IMR-90 (cell line): Measurements from ENCODE around the gene F13A1. TPM values are rescaled to one million over a fixed set of nuclear protein-coding genes. Genes with fewer than 3 reads are reported as not detected.

ENCODE experiments used
- ATAC-seq: fragments of 200-7000 bp; cut with Tn5 transposase; 2 replicates; pipeline ENCODE4 v1.9.1; 2020; ENCODE audit warnings: low read depth, mild to moderate bottlenecking, moderate library complexity
- BruUV-seq: library from RNA; stranded (reverse); fragments of 400-500 nt; replicated peaks from 2 replicates; lab custom pipeline; 2021; lab: Mats Ljungman, UMichigan
- CTCF ChIA-PET: fragments of 300-600 bp; formaldehyde crosslinking; extraction: SDS; loops from one replicate; lab custom pipeline; 2021; ENCODE audit warnings: antibody characterized with exemption; lab: Yijun Ruan, JAX
- POLR2A ChIA-PET: fragments of 300-600 bp; sonication (Branson Sonifier 250); formaldehyde crosslinking; loops from one replicate; lab custom pipeline; 2022; ENCODE audit warnings: antibody characterized with exemption; ENCODE audit not compliant: unreplicated experiment; lab: Charles Lee
- DNase-seq: peaks from one replicate; pipeline ENCODE4 v3.0.0; 2013
- H2AFZ ChIP-seq: replicated peaks from 2 replicates; pipeline ENCODE3; 2013; ENCODE audit warnings: low read length, mild to moderate bottlenecking; ENCODE audit not compliant: poor library complexity
- H2AK5ac ChIP-seq: 2 replicates; pipeline ENCODE4 v1.6.1; 2013; ENCODE audit warnings: low read depth, low read length, inconsistent platforms
- H2AK9ac ChIP-seq: replicated peaks from 2 replicates; pipeline ENCODE3; 2013; ENCODE audit warnings: mild to moderate bottlenecking, low read depth, low read length, moderate library complexity; ENCODE audit not compliant: poor library complexity
- H2BK120ac ChIP-seq: 2 replicates; pipeline ENCODE4 v1.6.1; 2013; ENCODE audit warnings: low read depth, low read length, inconsistent platforms
- H2BK15ac ChIP-seq: 3 replicates; pipeline ENCODE4 v1.6.1; 2013; ENCODE audit warnings: low read depth, low read length, inconsistent platforms
- H2BK20ac ChIP-seq: 2 replicates; pipeline ENCODE4 v1.6.1; 2013; ENCODE audit warnings: low read depth, mild to moderate bottlenecking, inconsistent platforms, low read length, moderate library complexity
- H2BK5ac ChIP-seq: 2 replicates; pipeline ENCODE4 v1.6.1; 2013; ENCODE audit warnings: mild to moderate bottlenecking, low read depth, low read length, inconsistent platforms; ENCODE audit not compliant: poor library complexity, severe bottlenecking
- H3K14ac ChIP-seq: replicated peaks from 2 replicates; pipeline ENCODE4 v1.6.1; 2013; ENCODE audit warnings: low read depth, low read length, inconsistent platforms
- H3K18ac ChIP-seq: 2 replicates; pipeline ENCODE4 v1.6.1; 2013; ENCODE audit warnings: low read depth, low read length, control low read depth
- H3K23ac ChIP-seq: 2 replicates; pipeline ENCODE4 v1.6.1; 2013; ENCODE audit warnings: low read depth, low read length, inconsistent platforms
- H3K27ac ChIP-seq: 2 replicates; pipeline ENCODE4 v1.5.1; 2013; ENCODE audit warnings: mild to moderate bottlenecking, control low read depth, low read length; ENCODE audit not compliant: insufficient read depth
- H3K27me3 ChIP-seq: 2 replicates; pipeline ENCODE4 v1.6.1; 2013; ENCODE audit warnings: low read length; ENCODE audit not compliant: control insufficient read depth, insufficient read depth
- H3K36me3 ChIP-seq: 2 replicates; pipeline ENCODE4 v1.6.1; 2013; ENCODE audit warnings: low read length, mixed read lengths; ENCODE audit not compliant: control insufficient read depth, insufficient read depth
- H3K4ac ChIP-seq: 2 replicates; pipeline ENCODE4 v1.6.1; 2013; ENCODE audit warnings: low read depth, low read length, inconsistent platforms
- H3K4me1 ChIP-seq: 2 replicates; pipeline ENCODE4 v1.6.1; 2013; ENCODE audit warnings: low read length, mixed read lengths; ENCODE audit not compliant: control insufficient read depth, insufficient read depth
- H3K4me2 ChIP-seq: 2 replicates; pipeline ENCODE4 v1.6.1; 2013; ENCODE audit warnings: low read depth, mild to moderate bottlenecking, control low read depth, low read length, moderate library complexity
- H3K4me3 ChIP-seq: 2 replicates; pipeline ENCODE4 v1.5.1; 2013; ENCODE audit warnings: low read depth, mild to moderate bottlenecking, control low read depth, low read length, moderate library complexity; ENCODE audit not compliant: insufficient read depth
- H3K56ac ChIP-seq: 2 replicates; pipeline ENCODE4 v1.6.1; 2013; ENCODE audit warnings: low read length, inconsistent platforms; ENCODE audit not compliant: insufficient read depth; ENCODE audit errors: extremely low read depth
- H3K79me1 ChIP-seq, 2 experiments: 2 replicates each; pipeline ENCODE4 v1.6.1; 2013; ENCODE audit warnings: low read length in 2 of 2, inconsistent platforms in 1 of 2, low read depth in 1 of 2
- H3K9ac ChIP-seq: 2 replicates; pipeline ENCODE4 v1.6.1; 2013; ENCODE audit warnings: low read depth, low read length, control low read depth
- H3K9me1 ChIP-seq: 2 replicates; pipeline ENCODE4 v1.6.1; 2013; ENCODE audit warnings: low read length, inconsistent platforms; ENCODE audit not compliant: insufficient read depth
- H3K9me3 ChIP-seq: 2 replicates; pipeline ENCODE4 v1.6.1; 2013; ENCODE audit warnings: low read length; ENCODE audit not compliant: control insufficient read depth, insufficient read depth
- H4K20me1 ChIP-seq: 2 replicates; pipeline ENCODE4 v1.6.1; 2013; ENCODE audit warnings: low read length, inconsistent platforms; ENCODE audit not compliant: insufficient read depth
- H4K5ac ChIP-seq: 2 replicates; pipeline ENCODE4 v1.6.1; 2013; ENCODE audit warnings: mild to moderate bottlenecking, low read depth, low read length, control low read depth
- H4K8ac ChIP-seq, 2 experiments: 2 replicates each; pipeline ENCODE4 v1.6.1; 2013; ENCODE audit warnings: low read depth in 2 of 2, low read length in 2 of 2, control low read depth in 1 of 2, inconsistent platforms in 1 of 2
- H4K91ac ChIP-seq: 2 replicates; pipeline ENCODE4 v1.6.1; 2013; ENCODE audit warnings: low read depth, low read length, inconsistent platforms; ENCODE audit not compliant: insufficient read depth
- BHLHE40 ChIP-seq: fragments of 150-350 bp; IDR thresholded peaks from 2 replicates; pipeline ENCODE4 v1.6.1; 2016; ENCODE audit warnings: mild to moderate bottlenecking, low read depth, low read length
- CEBPB ChIP-seq: IDR thresholded peaks from 2 replicates; pipeline ENCODE4 v1.6.1; 2012; ENCODE audit warnings: low read depth, low read length, improper control_type of control experiment
- CHD1 ChIP-seq: IDR thresholded peaks from 2 replicates; pipeline ENCODE4 v1.6.1; 2012; ENCODE audit warnings: low read depth, low read length, improper control_type of control experiment
- ELK1 ChIP-seq: fragments of 150-350 bp; IDR thresholded peaks from 2 replicates; pipeline ENCODE4 v1.6.1; 2016; ENCODE audit warnings: low read depth, mild to moderate bottlenecking, low read length, moderate library complexity, borderline replicate concordance
- MAZ ChIP-seq: IDR thresholded peaks from 2 replicates; pipeline ENCODE4 v1.6.1; 2012; ENCODE audit warnings: low read depth, mild to moderate bottlenecking, low read length, improper control_type of control experiment, moderate library complexity, borderline replicate concordance
- MXI1 ChIP-seq: IDR thresholded peaks from 2 replicates; pipeline ENCODE4 v1.6.1; 2012; ENCODE audit warnings: low read depth, mild to moderate bottlenecking, low read length, moderate library complexity, borderline replicate concordance
- NFE2L2 ChIP-seq: fragments of 150-350 bp; IDR thresholded peaks from 2 replicates; pipeline ENCODE4 v1.6.1; 2016; ENCODE audit warnings: low read depth, mild to moderate bottlenecking, low read length
- POLR2A ChIP-seq: IDR thresholded peaks from 2 replicates; pipeline ENCODE4 v1.6.1; 2012; ENCODE audit warnings: mild to moderate bottlenecking, low read depth, low read length
- RAD21 ChIP-seq: IDR thresholded peaks from 2 replicates; pipeline ENCODE4 v1.6.1; 2012; ENCODE audit warnings: low read length, improper control_type of control experiment
- RCOR1 ChIP-seq: IDR thresholded peaks from 2 replicates; pipeline ENCODE4 v1.6.1; 2012; ENCODE audit warnings: mild to moderate bottlenecking, low read length, improper control_type of control experiment; ENCODE audit not compliant: insufficient replicate concordance
- RFX5 ChIP-seq: IDR thresholded peaks from 2 replicates; pipeline ENCODE4 v1.8.0; 2012; ENCODE audit warnings: low read depth, mild to moderate bottlenecking, low read length, moderate library complexity
- SMC3 ChIP-seq: fragments of 150-350 bp; IDR thresholded peaks from 2 replicates; pipeline ENCODE4 v1.6.1; 2016; ENCODE audit warnings: low read depth, mild to moderate bottlenecking, antibody characterized with exemption, low read length, moderate library complexity
- WGBS, 2 experiments: methylation state at CpG; one replicate each; pipeline versions ENCODE4 v1.1.5 to v1.1.7; 2013; ENCODE audit warnings: missing lambda C conversion rate in 2 of 2; ENCODE audit not compliant: insufficient read length in 1 of 2; ENCODE audit errors: extremely low coverage in 2 of 2; 5-methylcytosine and 5-hydroxymethylcytosine counted together
- dilution Hi-C: fragments of 300-500 bp; cut with HindIII; formaldehyde crosslinking; loops from one replicate; pipeline ENCODE4 v1.14.3; 2018; ENCODE audit warnings: low sequenced_read_pairs; ENCODE audit not compliant: unreplicated experiment
- in situ Hi-C: fragments of 300-500 bp; cut with MboI; formaldehyde crosslinking; loops from 3 replicates; pipeline ENCODE4 v1.14.3; 2019; ENCODE audit warnings: low sequenced_read_pairs, inconsistent platforms, mixed read lengths
- intact Hi-C: fragments of 100-400 bp; cut with micrococcal nuclease; formaldehyde crosslinking; loops from 2 replicates; pipeline ENCODE4 v1.10.0; 2022
- polyA plus RNA-seq, 3 experiments: library from polyadenylated mRNA; depleted of rRNA; stranded (reverse); fragments of >200 nt; gene quantifications; 2 replicates each; pipeline ENCODE4 v1.2.3, GENCODE V29; 2012; ENCODE audit warnings: low replicate concordance in 1 of 3
- total RNA-seq: library from RNA; depleted of rRNA; stranded (reverse); fragments of >200 nt; gene quantifications from 2 replicates; pipeline ENCODE4 v1.2.3, GENCODE V29; 2012
- TF ChIP-seq, protein P1 (sequence below): conservative IDR thresholded peaks from 2 replicates; pipeline ENCODE4 v1.5.1; 2012; ENCODE audit warnings: mild to moderate bottlenecking, low read depth, low read length, improper control_type of control experiment

Gene F13A1
- total and polyA plus RNA-seq, 2 of the 4 experiments (the other 2 are of a cell fraction): not detected

- TF ChIP-seq, protein P1, sequence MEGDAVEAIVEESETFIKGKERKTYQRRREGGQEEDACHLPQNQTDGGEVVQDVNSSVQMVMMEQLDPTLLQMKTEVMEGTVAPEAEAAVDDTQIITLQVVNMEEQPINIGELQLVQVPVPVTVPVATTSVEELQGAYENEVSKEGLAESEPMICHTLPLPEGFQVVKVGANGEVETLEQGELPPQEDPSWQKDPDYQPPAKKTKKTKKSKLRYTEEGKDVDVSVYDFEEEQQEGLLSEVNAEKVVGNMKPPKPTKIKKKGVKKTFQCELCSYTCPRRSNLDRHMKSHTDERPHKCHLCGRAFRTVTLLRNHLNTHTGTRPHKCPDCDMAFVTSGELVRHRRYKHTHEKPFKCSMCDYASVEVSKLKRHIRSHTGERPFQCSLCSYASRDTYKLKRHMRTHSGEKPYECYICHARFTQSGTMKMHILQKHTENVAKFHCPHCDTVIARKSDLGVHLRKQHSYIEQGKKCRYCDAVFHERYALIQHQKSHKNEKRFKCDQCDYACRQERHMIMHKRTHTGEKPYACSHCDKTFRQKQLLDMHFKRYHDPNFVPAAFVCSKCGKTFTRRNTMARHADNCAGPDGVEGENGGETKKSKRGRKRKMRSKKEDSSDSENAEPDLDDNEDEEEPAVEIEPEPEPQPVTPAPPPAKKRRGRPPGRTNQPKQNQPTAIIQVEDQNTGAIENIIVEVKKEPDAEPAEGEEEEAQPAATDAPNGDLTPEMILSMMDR: no peak
- no peak for TF ChIP-seq BHLHE40
- no peak for TF ChIP-seq POLR2A
- TF ChIP-seq MXI1: no peak
- no peak for TF ChIP-seq RFX5
- no peak for TF ChIP-seq ELK1
- no peak for TF ChIP-seq RAD21
- no peak for TF ChIP-seq RCOR1
- TF ChIP-seq MAZ: no peak
- no peak for TF ChIP-seq CHD1
- TF ChIP-seq CEBPB: no peak
- no peak for TF ChIP-seq SMC3
- no peak for TF ChIP-seq NFE2L2
- no CpG with 5 or more reads among the region's 6 CpGs for WGBS, 2 experiments
- H4K5ac ChIP-seq: no peak overlapping the region
- peaks cover 18% of the 10 kb centered on the region for H3K9me3 ChIP-seq
- BruUV-seq: no TSS peak
- H3K79me1 ChIP-seq: no peaks in the 10 kb centered on the region
- no peak overlapping the region for H3K27ac ChIP-seq
- no peak overlapping the region for H4K8ac ChIP-seq
- no peak overlapping the region for H3K23ac ChIP-seq
- no peaks in the 10 kb centered on the region for H3K36me3 ChIP-seq
- no peak overlapping the region for H2AK9ac ChIP-seq
- no peak for DNase-seq
- no peak overlapping the region for H2AK5ac ChIP-seq
- POLR2A ChIA-PET: no interaction called here
- H2BK20ac ChIP-seq: no peak overlapping the region
- H2BK15ac ChIP-seq: no peak overlapping the region
- H3K4me3 ChIP-seq: no peak overlapping the region
- no peak overlapping the region for H3K4ac ChIP-seq
- intact Hi-C loops: no loop called here
- H3K9ac ChIP-seq: no peak overlapping the region
- dilution Hi-C loops: no loop called here
- no peak overlapping the region for H4K91ac ChIP-seq
- H3K18ac ChIP-seq: no peak overlapping the region
- no peaks in the 10 kb centered on the region for H3K4me1 ChIP-seq
- H3K9me1 ChIP-seq: no peaks in the 10 kb centered on the region
- no peaks in the 10 kb centered on the region for H4K20me1 ChIP-seq
- H2BK5ac ChIP-seq: no peak overlapping the region
- ATAC-seq: no peak
- CTCF ChIA-PET: no interaction called here
- in situ Hi-C loops: no loop called here
- H2BK120ac ChIP-seq: no peak overlapping the region
- H3K14ac ChIP-seq: no peak overlapping the region
- H3K27me3 ChIP-seq: no peaks in the 10 kb centered on the region
- no peak overlapping the region for H2AFZ ChIP-seq
- no peak overlapping the region for H3K4me2 ChIP-seq
- no peak overlapping the region for H3K56ac ChIP-seq
Observed at GRCh38 chr6:6260196-6260722, 60.2 kb downstream of the F13A1 start.
